KMS-11 (cell line): ENCODE results near the gene IL9.

Source experiments
- H2AFZ ChIP-seq: fragments of 200-600 bp; sonication (generic); 2 replicates; pipeline ENCODE4 v1.6.1; 2016; ENCODE audit warnings: antibody characterized with exemption, mixed run types, low read depth
- H3K27ac ChIP-seq: fragments of 200-600 bp; sonication (generic); 2 replicates; pipeline ENCODE4 v1.6.1; 2016; ENCODE audit warnings: mild to moderate bottlenecking, mixed run types
- H3K27me3 ChIP-seq: fragments of 200-600 bp; sonication (generic); 2 replicates; pipeline ENCODE4 v1.6.1; 2017; ENCODE audit warnings: mild to moderate bottlenecking, low read depth, mixed run types, moderate library complexity; ENCODE audit not compliant: insufficient read depth
- H3K36me3 ChIP-seq: fragments of 200-600 bp; sonication (generic); 2 replicates; pipeline ENCODE4 v1.6.1; 2017; ENCODE audit warnings: mild to moderate bottlenecking, mixed run types; ENCODE audit not compliant: insufficient read depth
- H3K4me1 ChIP-seq: fragments of 200-600 bp; sonication (generic); 2 replicates; pipeline ENCODE4 v1.6.1; 2016; ENCODE audit warnings: mild to moderate bottlenecking, low read depth, mixed run types; ENCODE audit not compliant: poor library complexity, severe bottlenecking
- H3K4me2 ChIP-seq: fragments of 200-600 bp; sonication (generic); 2 replicates; pipeline ENCODE4 v1.7.0; 2016; ENCODE audit warnings: mild to moderate bottlenecking, mixed run types
- H3K4me3 ChIP-seq: fragments of 200-600 bp; sonication (generic); IDR thresholded peaks from 2 replicates; pipeline ENCODE4 v1.6.1; 2017; ENCODE audit warnings: low read depth, low read length, mixed read lengths; ENCODE audit not compliant: insufficient read depth
- H3K79me2 ChIP-seq: fragments of 200-600 bp; sonication (generic); 2 replicates; pipeline ENCODE4 v1.6.1; 2016; ENCODE audit warnings: low read depth, mixed run types; ENCODE audit not compliant: insufficient read depth
- H3K9ac ChIP-seq: fragments of 200-600 bp; sonication (generic); 2 replicates; pipeline ENCODE4 v1.6.1; 2016; ENCODE audit warnings: mild to moderate bottlenecking, mixed run types
- H4K20me1 ChIP-seq: fragments of 200-600 bp; sonication (generic); 2 replicates; pipeline ENCODE4 v1.6.1; 2016; ENCODE audit warnings: mild to moderate bottlenecking, mixed run types; ENCODE audit not compliant: insufficient read depth
- TF ChIP-seq, protein P1 (sequence below): fragments of 200-600 bp; sonication (generic); conservative IDR thresholded peaks from 2 replicates; pipeline ENCODE4 v1.6.1; 2017; ENCODE audit warnings: low read depth, mild to moderate bottlenecking, antibody characterized with exemption, low read length, moderate library complexity, mixed read lengths

IL9 gene

DNA sequence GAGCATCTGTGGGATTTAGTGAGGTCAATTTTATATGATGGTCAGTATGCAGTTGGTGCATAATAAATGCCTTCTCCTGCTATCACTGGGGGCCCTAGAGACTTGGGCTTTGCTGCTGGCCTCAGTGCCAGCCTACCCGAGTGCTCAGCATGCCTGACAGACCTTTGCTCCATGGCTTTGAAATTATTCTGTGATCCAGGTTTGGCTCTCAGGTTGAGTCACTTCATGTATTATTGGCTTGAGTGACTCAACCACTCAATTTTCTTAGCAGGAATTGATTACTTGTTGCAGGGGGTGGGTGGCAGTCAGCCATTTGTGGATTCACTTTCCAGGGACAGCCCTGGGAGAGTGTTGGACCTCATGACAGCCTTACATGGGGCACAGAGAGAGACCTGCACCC, 47.7 kb downstream of the IL9 start:
- Histone ChIP-seq H3K9ac (no peak overlapping the region), H3K79me2 (no peaks in the 10 kb centered on the region), H3K36me3 (no peaks in the 10 kb centered on the region), H2AFZ (no peak overlapping the region), H3K27ac (no peak overlapping the region), H3K4me1 (no peaks in the 10 kb centered on the region), H3K4me2 (no peak overlapping the region), H3K4me3 (no peak overlapping the region), H4K20me1 (no peaks in the 10 kb centered on the region), H3K27me3 (no peaks in the 10 kb centered on the region)
- TF ChIP-seq, protein P1, sequence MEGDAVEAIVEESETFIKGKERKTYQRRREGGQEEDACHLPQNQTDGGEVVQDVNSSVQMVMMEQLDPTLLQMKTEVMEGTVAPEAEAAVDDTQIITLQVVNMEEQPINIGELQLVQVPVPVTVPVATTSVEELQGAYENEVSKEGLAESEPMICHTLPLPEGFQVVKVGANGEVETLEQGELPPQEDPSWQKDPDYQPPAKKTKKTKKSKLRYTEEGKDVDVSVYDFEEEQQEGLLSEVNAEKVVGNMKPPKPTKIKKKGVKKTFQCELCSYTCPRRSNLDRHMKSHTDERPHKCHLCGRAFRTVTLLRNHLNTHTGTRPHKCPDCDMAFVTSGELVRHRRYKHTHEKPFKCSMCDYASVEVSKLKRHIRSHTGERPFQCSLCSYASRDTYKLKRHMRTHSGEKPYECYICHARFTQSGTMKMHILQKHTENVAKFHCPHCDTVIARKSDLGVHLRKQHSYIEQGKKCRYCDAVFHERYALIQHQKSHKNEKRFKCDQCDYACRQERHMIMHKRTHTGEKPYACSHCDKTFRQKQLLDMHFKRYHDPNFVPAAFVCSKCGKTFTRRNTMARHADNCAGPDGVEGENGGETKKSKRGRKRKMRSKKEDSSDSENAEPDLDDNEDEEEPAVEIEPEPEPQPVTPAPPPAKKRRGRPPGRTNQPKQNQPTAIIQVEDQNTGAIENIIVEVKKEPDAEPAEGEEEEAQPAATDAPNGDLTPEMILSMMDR, result no peak

DNA sequence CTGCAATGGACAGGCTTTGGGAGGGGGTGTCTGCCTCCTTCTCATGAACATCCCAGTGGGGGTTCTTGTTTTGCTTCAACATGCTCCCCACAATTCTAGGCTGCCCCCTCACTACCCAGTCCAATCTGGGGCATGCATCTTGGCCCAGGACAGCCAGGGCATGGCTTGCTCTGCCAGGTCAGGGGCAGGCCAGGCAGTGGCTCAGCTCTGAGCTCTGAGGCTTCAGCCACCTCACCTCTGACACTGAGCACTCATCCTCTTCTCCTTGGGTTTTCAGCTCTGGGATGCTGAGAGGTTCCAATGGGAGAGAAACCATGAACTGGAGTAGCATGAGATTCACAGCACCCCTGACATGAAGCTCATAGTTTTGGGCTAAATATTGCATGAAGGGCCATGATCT, 49.3 kb downstream of the IL9 start:
- Histone ChIP-seq H3K27ac (no peak overlapping the region), H3K9ac (no peak overlapping the region), H3K27me3 (no peaks in the 10 kb centered on the region), H3K36me3 (no peaks in the 10 kb centered on the region), H4K20me1 (no peaks in the 10 kb centered on the region), H3K4me1 (no peaks in the 10 kb centered on the region), H2AFZ (no peak overlapping the region), H3K4me3 (no peak overlapping the region), H3K4me2 (no peak overlapping the region), H3K79me2 (no peaks in the 10 kb centered on the region)
- TF ChIP-seq, protein P1, result no peak

- TF ChIP-seq, protein P1, result no peak
- Histone ChIP-seq H3K79me2 (no peaks in the 10 kb centered on the region), H4K20me1 (no peaks in the 10 kb centered on the region), H3K4me2 (no peak overlapping the region), H3K36me3 (no peaks in the 10 kb centered on the region), H3K4me3 (no peak overlapping the region), H3K27ac (no peak overlapping the region), H3K9ac (no peak overlapping the region), H3K4me1 (no peaks in the 10 kb centered on the region), H2AFZ (no peak overlapping the region), H3K27me3 (no peaks in the 10 kb centered on the region)
Measured at GRCh38 chr5:135843571-135844337, 51.9 kb downstream of the IL9 start.

DNA sequence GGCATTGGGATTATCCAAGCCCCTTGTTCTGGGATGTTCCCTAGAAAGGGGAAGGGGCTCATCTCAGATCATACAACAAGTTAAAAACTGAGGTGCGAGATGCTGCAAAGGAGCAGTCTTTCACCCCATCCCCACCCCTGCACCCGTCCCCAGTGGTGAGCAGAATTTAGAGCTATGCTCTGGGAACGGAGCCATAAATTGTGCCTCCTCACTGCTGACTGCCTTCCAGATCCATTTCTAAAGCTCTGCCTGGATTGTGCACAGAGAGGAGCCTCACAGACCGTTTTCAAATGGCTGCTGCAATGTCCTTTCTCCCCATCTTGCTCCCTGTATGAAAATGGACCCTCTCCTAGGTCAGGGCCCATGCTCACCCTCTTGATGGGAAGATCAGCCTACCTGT, 52.9 kb downstream of the IL9 start:
- H3K79me2 ChIP-seq, result no peaks in the 10 kb centered on the region
- H3K36me3 ChIP-seq, result no peaks in the 10 kb centered on the region
- H4K20me1 ChIP-seq, result no peaks in the 10 kb centered on the region
- H2AFZ ChIP-seq, result no peak overlapping the region
- no peaks in the 10 kb centered on the region for H3K27me3 ChIP-seq
- no peaks in the 10 kb centered on the region for H3K4me1 ChIP-seq
- H3K9ac ChIP-seq, result no peak overlapping the region
- TF ChIP-seq, protein P1, result no peak
- H3K27ac ChIP-seq, result no peak overlapping the region
- H3K4me2 ChIP-seq, result no peak overlapping the region
- H3K4me3 ChIP-seq, result no peak overlapping the region
